ENCODE measurements around the gene ATP5PD. TPM values are rescaled to one million over a fixed set of nuclear protein-coding genes. Genes with fewer than 3 reads are reported as not detected.

Gene ATP5PD
- total RNA-seq, 1 donor from 2014 or later, result 239 TPM

- Histone ChIP-seq H3K79me2 (ENCODE audit: insufficient read depth, low read length) (no peaks in the 10 kb centered on the region), H3K27me3 (ENCODE audit: insufficient read depth, low read length) (no peaks in the 10 kb centered on the region), H3K27ac (ENCODE audit: low read depth, low read length) (no peak overlapping the region), H3K4me1 (ENCODE audit: insufficient read depth, low read length) (peaks cover 5% of the 10 kb centered on the region), H3K4me2 (ENCODE audit: low read length) (no peak overlapping the region), H4K20me1 (ENCODE audit: insufficient read depth, low read length) (peaks cover 8% of the 10 kb centered on the region), H3K36me3 (ENCODE audit: insufficient read depth, low read length) (peaks cover 21% of the 10 kb centered on the region), H3K9me3 (ENCODE audit: insufficient read depth, low read depth, low read length) (no peaks in the 10 kb centered on the region), H3K9ac (ENCODE audit: low read length) (no peak overlapping the region), H3K4me3 (ENCODE audit: insufficient read depth, low read depth, low read length) (no peak overlapping the region), H2AFZ (ENCODE audit: low read depth, low read length) (no peak overlapping the region)
- Mint-ChIP-seq H3K9me3 (ENCODE audit: unreplicated experiment) (no peaks in the 10 kb centered on the region), H3K36me3 (ENCODE audit: low read depth, unreplicated experiment) (peaks cover 26% of the 10 kb centered on the region), H3K27me3 (ENCODE audit: low read depth, unreplicated experiment) (no peaks in the 10 kb centered on the region), H3K27ac (ENCODE audit: unreplicated experiment) (no peak overlapping the region), H3K4me1 (ENCODE audit: low read depth, unreplicated experiment) (peaks cover 5% of the 10 kb centered on the region), H3K4me3 (ENCODE audit: unreplicated experiment) (no peak overlapping the region)
- DNase-seq (ENCODE audit: low read depth), result no peak
- no peak for FAIRE-seq
- TF ChIP-seq EZH2 (IDR thresholded peaks at IDR 0.05; ENCODE audit: insufficient read depth, low read length), result no peak
- no peak for TF ChIP-seq CTCF (IDR thresholded peaks at IDR 0.05; ENCODE audit: insufficient read depth, low read depth, low read length)
Observed at GRCh38 chr17:75061618-75062017, 14.8 kb upstream of the ATP5PD start.

DNA sequence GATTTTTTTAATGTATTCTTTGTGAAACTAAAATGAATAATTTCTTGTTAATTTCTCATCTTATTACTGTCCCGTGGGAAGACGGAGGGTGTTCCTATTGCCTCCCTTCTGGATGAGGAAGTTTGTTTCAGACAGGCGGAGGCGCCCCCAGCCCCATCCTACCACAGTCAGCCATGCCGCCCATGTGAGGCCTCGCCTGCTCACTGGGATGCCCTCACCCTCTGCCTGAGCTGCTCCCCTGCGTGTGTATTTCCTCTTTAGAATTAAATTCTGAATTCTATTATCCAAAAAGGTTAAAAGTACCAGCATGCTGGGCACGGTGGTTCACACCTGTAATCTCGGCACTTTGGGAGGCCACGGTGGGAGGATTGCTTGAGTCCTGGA is 14.3 kb upstream of the ATP5PD start:
- Mint-ChIP-seq H3K27ac (ENCODE audit: unreplicated experiment) (no peak overlapping the region), H3K4me1 (ENCODE audit: low read depth, unreplicated experiment) (peaks cover 5% of the 10 kb centered on the region), H3K36me3 (ENCODE audit: low read depth, unreplicated experiment) (peaks cover 26% of the 10 kb centered on the region), H3K4me3 (ENCODE audit: unreplicated experiment) (no peak overlapping the region), H3K27me3 (ENCODE audit: low read depth, unreplicated experiment) (no peaks in the 10 kb centered on the region), H3K9me3 (ENCODE audit: unreplicated experiment) (no peaks in the 10 kb centered on the region)
- TF ChIP-seq EZH2 (IDR thresholded peaks at IDR 0.05; ENCODE audit: insufficient read depth, low read length) (no peak), CTCF (IDR thresholded peaks at IDR 0.05; ENCODE audit: insufficient read depth, low read depth, low read length) (no peak)
- Histone ChIP-seq H3K27me3 (ENCODE audit: insufficient read depth, low read length) (no peaks in the 10 kb centered on the region), H3K9ac (ENCODE audit: low read length) (no peak overlapping the region), H2AFZ (ENCODE audit: low read depth, low read length) (no peak overlapping the region), H3K79me2 (ENCODE audit: insufficient read depth, low read length) (no peaks in the 10 kb centered on the region), H3K9me3 (ENCODE audit: insufficient read depth, low read depth, low read length) (no peaks in the 10 kb centered on the region), H3K36me3 (ENCODE audit: insufficient read depth, low read length) (peaks cover 26% of the 10 kb centered on the region), H3K4me2 (ENCODE audit: low read length) (no peak overlapping the region), H4K20me1 (ENCODE audit: insufficient read depth, low read length) (peaks cover 8% of the 10 kb centered on the region), H3K4me1 (ENCODE audit: insufficient read depth, low read length) (peaks cover 5% of the 10 kb centered on the region), H3K27ac (ENCODE audit: low read depth, low read length) (no peak overlapping the region), H3K4me3 (ENCODE audit: insufficient read depth, low read depth, low read length) (no peak overlapping the region)
- no peak for DNase-seq (ENCODE audit: low read depth)
- FAIRE-seq, result no peak

DNA sequence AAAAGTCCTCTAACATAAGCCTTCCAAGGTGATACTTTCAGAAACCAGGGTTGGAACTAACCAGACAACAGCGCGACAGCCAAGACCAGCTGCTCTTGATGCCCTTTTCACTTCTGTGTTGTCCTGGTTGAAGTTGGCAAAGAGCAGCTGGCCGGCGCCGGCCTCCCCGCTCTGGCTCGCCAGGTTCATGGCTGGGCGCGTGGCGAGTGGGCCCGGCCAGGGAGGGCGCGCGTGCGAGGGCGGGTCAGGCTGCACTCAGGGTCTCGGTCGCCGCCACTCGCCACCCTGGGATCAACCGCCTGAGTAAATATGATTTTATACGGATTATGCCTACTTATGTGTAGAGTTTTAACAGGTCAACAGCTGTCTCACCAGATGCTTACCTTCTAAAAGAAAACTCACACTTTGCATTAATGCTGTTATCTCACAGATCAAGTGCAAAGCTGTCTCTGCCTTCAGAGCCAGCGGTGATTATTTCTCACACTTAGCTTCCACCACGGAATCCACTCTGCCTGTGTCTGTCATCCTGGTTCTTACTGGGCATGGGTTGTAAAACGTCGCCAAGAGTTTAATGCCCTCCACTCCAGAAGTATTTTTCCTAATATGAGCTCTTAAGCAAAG is 13.8 kb upstream of the ATP5PD start:
- peaks cover 25% of the 10 kb centered on the region for H3K36me3 Mint-ChIP-seq (ENCODE audit: low read depth, unreplicated experiment)
- peaks cover under 1% of the 10 kb centered on the region for H3K4me1 Mint-ChIP-seq (ENCODE audit: low read depth, unreplicated experiment)
- Histone ChIP-seq H3K27me3 (ENCODE audit: insufficient read depth, low read length) (no peaks in the 10 kb centered on the region), H3K27ac (ENCODE audit: low read depth, low read length) (no peak overlapping the region), H3K4me1 (ENCODE audit: insufficient read depth, low read length) (peaks cover under 1% of the 10 kb centered on the region), H3K36me3 (ENCODE audit: insufficient read depth, low read length) (peaks cover 28% of the 10 kb centered on the region), H3K4me3 (ENCODE audit: insufficient read depth, low read depth, low read length) (no peak overlapping the region), H3K79me2 (ENCODE audit: insufficient read depth, low read length) (no peaks in the 10 kb centered on the region), H3K9ac (ENCODE audit: low read length) (no peak overlapping the region), H4K20me1 (ENCODE audit: insufficient read depth, low read length) (peaks cover 8% of the 10 kb centered on the region), H2AFZ (ENCODE audit: low read depth, low read length) (no peak overlapping the region), H3K4me2 (ENCODE audit: low read length) (no peak overlapping the region), H3K9me3 (ENCODE audit: insufficient read depth, low read depth, low read length) (no peaks in the 10 kb centered on the region)
- TF ChIP-seq EZH2 (IDR thresholded peaks at IDR 0.05; ENCODE audit: insufficient read depth, low read length) (no peak), CTCF (IDR thresholded peaks at IDR 0.05; ENCODE audit: insufficient read depth, low read depth, low read length) (no peak)
- FAIRE-seq (no peak), DNase-seq (ENCODE audit: low read depth) (no peak)
- H3K4me3 Mint-ChIP-seq (ENCODE audit: unreplicated experiment), result no peak overlapping the region
- no peaks in the 10 kb centered on the region for H3K9me3 Mint-ChIP-seq (ENCODE audit: unreplicated experiment)
- no peak overlapping the region for H3K27ac Mint-ChIP-seq (ENCODE audit: unreplicated experiment)
- H3K27me3 Mint-ChIP-seq (ENCODE audit: low read depth, unreplicated experiment), result no peaks in the 10 kb centered on the region

All from astrocyte (in vitro differentiated cells and primary cell).